IMR-90 (cell line): ENCODE data around the gene ZNF765. TPM values are rescaled to one million over a fixed set of nuclear protein-coding genes. Genes with fewer than 3 reads are reported as not detected.

Experiments used
- ATAC-seq: fragments of 200-7000 bp; cut with Tn5 transposase; 2 replicates; pipeline ENCODE4 v1.9.1; 2020; ENCODE audit warnings: low read depth, mild to moderate bottlenecking, moderate library complexity
- BruUV-seq: library from RNA; stranded (reverse); fragments of 400-500 nt; replicated peaks from 2 replicates; lab custom pipeline; 2021; lab: Mats Ljungman, UMichigan
- CTCF ChIA-PET: fragments of 300-600 bp; formaldehyde crosslinking; extraction: SDS; loops from one replicate; lab custom pipeline; 2021; ENCODE audit warnings: antibody characterized with exemption; lab: Yijun Ruan, JAX
- POLR2A ChIA-PET: fragments of 300-600 bp; sonication (Branson Sonifier 250); formaldehyde crosslinking; loops from one replicate; lab custom pipeline; 2022; ENCODE audit warnings: antibody characterized with exemption; ENCODE audit not compliant: unreplicated experiment; lab: Charles Lee
- DNase-seq: peaks from one replicate; pipeline ENCODE4 v3.0.0; 2013
- H2AFZ ChIP-seq: replicated peaks from 2 replicates; pipeline ENCODE3; 2013; ENCODE audit warnings: low read length, mild to moderate bottlenecking; ENCODE audit not compliant: poor library complexity
- H2AK5ac ChIP-seq: 2 replicates; pipeline ENCODE4 v1.6.1; 2013; ENCODE audit warnings: low read depth, low read length, inconsistent platforms
- H2AK9ac ChIP-seq: replicated peaks from 2 replicates; pipeline ENCODE3; 2013; ENCODE audit warnings: mild to moderate bottlenecking, low read depth, low read length, moderate library complexity; ENCODE audit not compliant: poor library complexity
- H2BK120ac ChIP-seq: 2 replicates; pipeline ENCODE4 v1.6.1; 2013; ENCODE audit warnings: low read depth, low read length, inconsistent platforms
- H2BK15ac ChIP-seq: 3 replicates; pipeline ENCODE4 v1.6.1; 2013; ENCODE audit warnings: low read depth, low read length, inconsistent platforms
- H2BK20ac ChIP-seq: 2 replicates; pipeline ENCODE4 v1.6.1; 2013; ENCODE audit warnings: low read depth, mild to moderate bottlenecking, inconsistent platforms, low read length, moderate library complexity
- H2BK5ac ChIP-seq: 2 replicates; pipeline ENCODE4 v1.6.1; 2013; ENCODE audit warnings: mild to moderate bottlenecking, low read depth, low read length, inconsistent platforms; ENCODE audit not compliant: poor library complexity, severe bottlenecking
- H3K14ac ChIP-seq: replicated peaks from 2 replicates; pipeline ENCODE4 v1.6.1; 2013; ENCODE audit warnings: low read depth, low read length, inconsistent platforms
- H3K18ac ChIP-seq: 2 replicates; pipeline ENCODE4 v1.6.1; 2013; ENCODE audit warnings: low read depth, low read length, control low read depth
- H3K23ac ChIP-seq: 2 replicates; pipeline ENCODE4 v1.6.1; 2013; ENCODE audit warnings: low read depth, low read length, inconsistent platforms
- H3K27ac ChIP-seq: 2 replicates; pipeline ENCODE4 v1.5.1; 2013; ENCODE audit warnings: mild to moderate bottlenecking, control low read depth, low read length; ENCODE audit not compliant: insufficient read depth
- H3K27me3 ChIP-seq: 2 replicates; pipeline ENCODE4 v1.6.1; 2013; ENCODE audit warnings: low read length; ENCODE audit not compliant: control insufficient read depth, insufficient read depth
- H3K36me3 ChIP-seq: 2 replicates; pipeline ENCODE4 v1.6.1; 2013; ENCODE audit warnings: low read length, mixed read lengths; ENCODE audit not compliant: control insufficient read depth, insufficient read depth
- H3K4ac ChIP-seq: 2 replicates; pipeline ENCODE4 v1.6.1; 2013; ENCODE audit warnings: low read depth, low read length, inconsistent platforms
- H3K4me1 ChIP-seq: 2 replicates; pipeline ENCODE4 v1.6.1; 2013; ENCODE audit warnings: low read length, mixed read lengths; ENCODE audit not compliant: control insufficient read depth, insufficient read depth
- H3K4me2 ChIP-seq: 2 replicates; pipeline ENCODE4 v1.6.1; 2013; ENCODE audit warnings: low read depth, mild to moderate bottlenecking, control low read depth, low read length, moderate library complexity
- H3K4me3 ChIP-seq: 2 replicates; pipeline ENCODE4 v1.5.1; 2013; ENCODE audit warnings: low read depth, mild to moderate bottlenecking, control low read depth, low read length, moderate library complexity; ENCODE audit not compliant: insufficient read depth
- H3K56ac ChIP-seq: 2 replicates; pipeline ENCODE4 v1.6.1; 2013; ENCODE audit warnings: low read length, inconsistent platforms; ENCODE audit not compliant: insufficient read depth; ENCODE audit errors: extremely low read depth
- H3K79me1 ChIP-seq, 2 experiments: 2 replicates each; pipeline ENCODE4 v1.6.1; 2013; ENCODE audit warnings: low read length in 2 of 2, inconsistent platforms in 1 of 2, low read depth in 1 of 2
- H3K9ac ChIP-seq: 2 replicates; pipeline ENCODE4 v1.6.1; 2013; ENCODE audit warnings: low read depth, low read length, control low read depth
- H3K9me1 ChIP-seq: 2 replicates; pipeline ENCODE4 v1.6.1; 2013; ENCODE audit warnings: low read length, inconsistent platforms; ENCODE audit not compliant: insufficient read depth
- H3K9me3 ChIP-seq: 2 replicates; pipeline ENCODE4 v1.6.1; 2013; ENCODE audit warnings: low read length; ENCODE audit not compliant: control insufficient read depth, insufficient read depth
- H4K20me1 ChIP-seq: 2 replicates; pipeline ENCODE4 v1.6.1; 2013; ENCODE audit warnings: low read length, inconsistent platforms; ENCODE audit not compliant: insufficient read depth
- H4K5ac ChIP-seq: 2 replicates; pipeline ENCODE4 v1.6.1; 2013; ENCODE audit warnings: mild to moderate bottlenecking, low read depth, low read length, control low read depth
- H4K8ac ChIP-seq, 2 experiments: 2 replicates each; pipeline ENCODE4 v1.6.1; 2013; ENCODE audit warnings: low read depth in 2 of 2, low read length in 2 of 2, control low read depth in 1 of 2, inconsistent platforms in 1 of 2
- H4K91ac ChIP-seq: 2 replicates; pipeline ENCODE4 v1.6.1; 2013; ENCODE audit warnings: low read depth, low read length, inconsistent platforms; ENCODE audit not compliant: insufficient read depth
- BHLHE40 ChIP-seq: fragments of 150-350 bp; IDR thresholded peaks from 2 replicates; pipeline ENCODE4 v1.6.1; 2016; ENCODE audit warnings: mild to moderate bottlenecking, low read depth, low read length
- MAFK ChIP-seq: IDR thresholded peaks from 2 replicates; pipeline ENCODE4 v1.6.1; 2012; ENCODE audit warnings: low read depth, low read length, improper control_type of control experiment
- MAZ ChIP-seq: IDR thresholded peaks from 2 replicates; pipeline ENCODE4 v1.6.1; 2012; ENCODE audit warnings: low read depth, mild to moderate bottlenecking, low read length, improper control_type of control experiment, moderate library complexity, borderline replicate concordance
- WGBS, 2 experiments: methylation state at CpG; one replicate each; pipeline versions ENCODE4 v1.1.5 to v1.1.7; 2013; ENCODE audit warnings: missing lambda C conversion rate in 2 of 2; ENCODE audit not compliant: insufficient read length in 1 of 2; ENCODE audit errors: extremely low coverage in 2 of 2; 5-methylcytosine and 5-hydroxymethylcytosine counted together
- dilution Hi-C: fragments of 300-500 bp; cut with HindIII; formaldehyde crosslinking; loops from one replicate; pipeline ENCODE4 v1.14.3; 2018; ENCODE audit warnings: low sequenced_read_pairs; ENCODE audit not compliant: unreplicated experiment
- in situ Hi-C: fragments of 300-500 bp; cut with MboI; formaldehyde crosslinking; loops from 3 replicates; pipeline ENCODE4 v1.14.3; 2019; ENCODE audit warnings: low sequenced_read_pairs, inconsistent platforms, mixed read lengths
- intact Hi-C: fragments of 100-400 bp; cut with micrococcal nuclease; formaldehyde crosslinking; loops from 2 replicates; pipeline ENCODE4 v1.10.0; 2022
- polyA plus RNA-seq, 3 experiments: library from polyadenylated mRNA; depleted of rRNA; stranded (reverse); fragments of >200 nt; gene quantifications; 2 replicates each; pipeline ENCODE4 v1.2.3, GENCODE V29; 2012; ENCODE audit warnings: low replicate concordance in 1 of 3
- total RNA-seq: library from RNA; depleted of rRNA; stranded (reverse); fragments of >200 nt; gene quantifications from 2 replicates; pipeline ENCODE4 v1.2.3, GENCODE V29; 2012

Gene ZNF765
- total and polyA plus RNA-seq, 2 of the 4 experiments (the other 2 are of a cell fraction) = 2.3 to 18.1 TPM

GRCh38 chr19:53355739-53356138 lies 39.2 kb upstream of the ZNF765 start:
- H4K20me1 ChIP-seq = no peaks in the 10 kb centered on the region
- no peak overlapping the region for H3K9ac ChIP-seq
- no peak overlapping the region for H2AFZ ChIP-seq
- TF ChIP-seq MAZ (no peak), BHLHE40 (no peak), MAFK (no peak)
- no peak overlapping the region for H4K5ac ChIP-seq
- H2BK120ac ChIP-seq = no peak overlapping the region
- no peak overlapping the region for H3K56ac ChIP-seq
- peaks cover 14% of the 10 kb centered on the region for H3K36me3 ChIP-seq
- peaks cover 53% of the 10 kb centered on the region for H3K9me3 ChIP-seq
- ATAC-seq = no peak
- no peak overlapping the region for H2BK15ac ChIP-seq
- no peak overlapping the region for H2BK5ac ChIP-seq
- no peak overlapping the region for H2AK9ac ChIP-seq
- intact Hi-C loops (no loop called here), dilution Hi-C loops (no loop called here), in situ Hi-C loops (no loop called here)
- BruUV-seq = no TSS peak
- no peak overlapping the region for H3K27ac ChIP-seq
- no peak overlapping the region for H3K14ac ChIP-seq
- no peak overlapping the region for H2BK20ac ChIP-seq
- H3K4me1 ChIP-seq = no peaks in the 10 kb centered on the region
- no peak overlapping the region for H3K4me3 ChIP-seq
- H3K9me1 ChIP-seq = no peaks in the 10 kb centered on the region
- DNase-seq = no peak
- no peaks in the 10 kb centered on the region for H3K27me3 ChIP-seq
- ChIA-PET CTCF (no interaction called here), POLR2A (no interaction called here)
- H4K8ac ChIP-seq = no peak overlapping the region
- no peaks in the 10 kb centered on the region for H3K79me1 ChIP-seq
- no CpG with 5 or more reads among the region's 1 CpG for WGBS, 2 experiments
- H2AK5ac ChIP-seq = no peak overlapping the region
- H3K4me2 ChIP-seq = no peak overlapping the region
- H3K18ac ChIP-seq = no peak overlapping the region
- H4K91ac ChIP-seq = no peak overlapping the region
- H3K4ac ChIP-seq = no peak overlapping the region
- H3K23ac ChIP-seq = no peak overlapping the region
